D721Med (cell line): Measurements from ENCODE around the gene AGPAT3.

ENCODE experiments used
- DNase-seq: peaks from one replicate; pipeline ENCODE4 v3.0.0; 2011; ENCODE audit warnings: low spot score; ENCODE audit not compliant: insufficient read length
- FAIRE-seq: peaks from 2 replicates; lab custom pipeline; 2011; peaks lifted over from hg19 to GRCh38; lab: Jason Lieb, UNC
- TF ChIP-seq, protein P1 (sequence below): IDR thresholded peaks from 2 replicates; pipeline ENCODE4 v1.5.1; 2012; ENCODE audit warnings: mild to moderate bottlenecking, control low read depth; ENCODE audit not compliant: insufficient read depth; ENCODE audit errors: missing control alignments

AGPAT3 gene

DNA sequence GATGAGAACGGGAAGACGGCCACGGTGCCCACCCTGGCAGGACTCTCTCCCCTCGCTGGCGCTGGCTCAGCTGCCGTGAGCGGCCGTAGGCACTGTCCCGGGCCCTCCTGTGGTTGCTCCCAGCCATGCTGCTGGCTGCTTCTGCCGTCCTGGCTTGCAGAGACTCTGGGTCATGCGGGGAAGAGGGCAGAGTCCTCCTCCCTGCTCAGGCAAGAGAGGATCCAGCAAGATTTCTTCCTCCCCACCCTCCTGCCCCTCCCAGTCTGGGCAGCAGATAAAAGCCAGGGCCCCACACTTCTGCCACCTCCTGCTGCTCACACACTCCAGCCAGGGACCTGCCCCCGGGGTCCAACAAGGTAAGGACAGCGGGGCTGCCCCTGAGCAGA lies 60.1 kb downstream of the AGPAT3 start:
- TF ChIP-seq, protein P1, sequence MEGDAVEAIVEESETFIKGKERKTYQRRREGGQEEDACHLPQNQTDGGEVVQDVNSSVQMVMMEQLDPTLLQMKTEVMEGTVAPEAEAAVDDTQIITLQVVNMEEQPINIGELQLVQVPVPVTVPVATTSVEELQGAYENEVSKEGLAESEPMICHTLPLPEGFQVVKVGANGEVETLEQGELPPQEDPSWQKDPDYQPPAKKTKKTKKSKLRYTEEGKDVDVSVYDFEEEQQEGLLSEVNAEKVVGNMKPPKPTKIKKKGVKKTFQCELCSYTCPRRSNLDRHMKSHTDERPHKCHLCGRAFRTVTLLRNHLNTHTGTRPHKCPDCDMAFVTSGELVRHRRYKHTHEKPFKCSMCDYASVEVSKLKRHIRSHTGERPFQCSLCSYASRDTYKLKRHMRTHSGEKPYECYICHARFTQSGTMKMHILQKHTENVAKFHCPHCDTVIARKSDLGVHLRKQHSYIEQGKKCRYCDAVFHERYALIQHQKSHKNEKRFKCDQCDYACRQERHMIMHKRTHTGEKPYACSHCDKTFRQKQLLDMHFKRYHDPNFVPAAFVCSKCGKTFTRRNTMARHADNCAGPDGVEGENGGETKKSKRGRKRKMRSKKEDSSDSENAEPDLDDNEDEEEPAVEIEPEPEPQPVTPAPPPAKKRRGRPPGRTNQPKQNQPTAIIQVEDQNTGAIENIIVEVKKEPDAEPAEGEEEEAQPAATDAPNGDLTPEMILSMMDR: no peak
- FAIRE-seq: no peak

DNA sequence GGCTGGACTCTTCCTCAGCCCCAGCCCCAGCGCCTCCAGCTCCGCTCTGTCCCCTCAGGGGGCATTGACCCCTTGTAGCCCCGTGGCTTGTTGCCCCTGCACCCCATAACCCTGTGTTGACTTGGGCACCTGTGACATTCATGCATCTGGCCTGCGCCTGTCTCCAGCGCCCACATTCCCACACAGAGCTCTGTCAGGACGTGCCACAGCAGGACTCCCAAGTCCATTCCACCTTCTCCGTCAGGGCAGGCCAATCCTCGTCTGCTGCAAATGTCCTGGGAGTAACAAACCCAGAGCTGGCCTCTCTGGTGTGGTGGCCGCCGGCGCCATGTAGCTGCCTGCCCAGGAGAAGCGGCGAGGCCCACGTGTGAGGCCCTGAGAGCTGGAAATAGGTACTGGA lies 60.6 kb downstream of the AGPAT3 start:
- TF ChIP-seq, protein P1: no peak
- no peak for FAIRE-seq
- DNase-seq: no peak

More for the DNA sequence above, 60.1 kb downstream of the AGPAT3 start:
- DNase-seq: no peak

DNA sequence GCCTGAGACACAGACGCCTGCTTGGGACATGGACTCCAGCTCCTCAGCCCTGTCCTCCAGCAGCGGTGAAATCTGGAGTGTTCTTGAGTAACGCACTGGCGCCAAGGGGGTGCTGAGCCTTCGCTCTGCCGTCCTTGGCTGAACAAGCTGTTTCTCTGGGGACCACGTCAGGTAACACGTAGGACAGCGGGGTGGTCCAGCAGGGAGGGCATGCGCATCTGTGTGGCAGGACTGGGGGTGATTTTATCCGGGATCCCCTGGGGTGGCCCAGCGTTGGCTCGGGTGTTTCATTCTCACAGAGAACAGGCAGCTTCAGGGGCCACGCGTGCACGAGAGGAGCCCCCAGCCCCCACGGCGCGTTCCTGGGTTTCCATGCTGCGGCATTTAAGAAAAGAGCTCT lies 61.2 kb downstream of the AGPAT3 start:
- no peak for DNase-seq
- no peak for FAIRE-seq
- TF ChIP-seq, protein P1: no peak

DNA sequence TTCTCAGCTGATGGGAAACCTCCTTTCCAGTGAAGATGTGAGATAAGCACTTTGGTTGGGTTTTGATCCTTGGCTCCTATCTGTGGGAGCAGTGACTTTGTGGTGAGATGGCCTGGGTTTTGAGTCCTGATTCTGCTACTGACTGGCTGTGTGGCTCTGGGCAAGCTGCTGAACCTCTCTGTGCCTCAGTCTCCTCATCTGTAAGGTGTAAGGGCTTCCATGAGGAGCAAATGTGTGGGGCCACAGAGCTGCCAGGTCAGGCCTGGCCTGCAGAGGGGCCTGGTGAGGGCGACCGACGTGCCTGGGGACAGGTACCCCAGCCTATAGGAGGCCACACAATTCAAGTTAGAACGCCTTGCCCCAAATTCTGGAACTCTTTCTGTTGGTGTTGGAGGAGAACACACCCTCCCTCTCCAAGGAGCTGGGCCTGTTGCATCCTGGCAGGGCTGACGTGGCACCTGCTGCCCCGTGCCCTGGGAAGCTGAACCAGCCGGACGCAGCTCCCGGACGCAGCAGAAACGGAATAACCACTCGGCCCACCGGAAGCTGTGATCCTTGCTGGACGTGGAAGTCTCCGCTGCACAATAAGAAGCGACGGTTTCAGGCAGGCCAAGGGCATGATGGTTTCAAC lies 62.7 kb downstream of the AGPAT3 start:
- DNase-seq (no peak), FAIRE-seq (no peak)
- TF ChIP-seq, protein P1: no peak

DNA sequence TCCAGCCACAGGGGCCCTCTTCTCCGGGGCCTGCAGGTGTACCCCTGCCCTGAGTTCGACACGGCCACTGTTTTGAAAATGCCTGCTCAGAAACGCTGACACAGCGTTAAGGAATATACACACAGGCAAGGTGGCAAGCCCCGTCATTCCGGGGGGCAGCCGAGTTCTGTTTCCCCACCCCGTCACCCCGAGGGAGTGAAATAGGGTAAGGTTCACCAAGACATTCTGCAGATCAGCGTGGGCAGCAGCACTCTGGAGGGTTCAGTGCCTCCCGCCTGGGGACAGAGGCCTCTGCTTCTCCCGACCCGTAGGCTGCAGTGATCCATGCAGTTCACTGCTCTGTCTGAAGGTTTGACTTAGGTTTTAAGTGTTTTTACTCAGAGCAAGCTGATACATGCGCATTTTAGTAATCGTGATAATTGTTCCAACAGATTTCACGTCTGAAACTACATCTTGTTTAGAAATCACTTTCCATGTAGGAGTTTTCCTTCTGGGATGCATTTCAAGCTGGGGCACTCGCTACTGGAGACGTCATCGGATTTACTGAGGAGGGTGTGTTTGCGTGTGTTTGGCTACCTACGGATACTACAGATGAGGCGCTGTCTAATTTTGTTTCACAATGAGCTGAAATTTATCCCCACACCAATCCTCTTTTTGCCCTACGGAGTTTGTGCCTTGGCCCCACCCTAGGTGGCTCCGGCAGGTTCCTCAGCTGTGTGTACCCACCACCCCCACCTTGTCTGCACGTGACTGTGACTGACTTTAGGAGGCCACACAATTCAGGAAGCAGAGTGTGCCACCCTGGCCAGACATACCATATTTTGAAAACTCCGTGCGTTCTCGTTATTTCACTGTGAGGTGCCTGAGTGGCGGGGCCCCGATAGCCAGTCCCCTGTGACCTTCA lies 63.5 kb downstream of the AGPAT3 start:
- no peak for DNase-seq
- TF ChIP-seq, protein P1: no peak
- FAIRE-seq: no peak

DNA sequence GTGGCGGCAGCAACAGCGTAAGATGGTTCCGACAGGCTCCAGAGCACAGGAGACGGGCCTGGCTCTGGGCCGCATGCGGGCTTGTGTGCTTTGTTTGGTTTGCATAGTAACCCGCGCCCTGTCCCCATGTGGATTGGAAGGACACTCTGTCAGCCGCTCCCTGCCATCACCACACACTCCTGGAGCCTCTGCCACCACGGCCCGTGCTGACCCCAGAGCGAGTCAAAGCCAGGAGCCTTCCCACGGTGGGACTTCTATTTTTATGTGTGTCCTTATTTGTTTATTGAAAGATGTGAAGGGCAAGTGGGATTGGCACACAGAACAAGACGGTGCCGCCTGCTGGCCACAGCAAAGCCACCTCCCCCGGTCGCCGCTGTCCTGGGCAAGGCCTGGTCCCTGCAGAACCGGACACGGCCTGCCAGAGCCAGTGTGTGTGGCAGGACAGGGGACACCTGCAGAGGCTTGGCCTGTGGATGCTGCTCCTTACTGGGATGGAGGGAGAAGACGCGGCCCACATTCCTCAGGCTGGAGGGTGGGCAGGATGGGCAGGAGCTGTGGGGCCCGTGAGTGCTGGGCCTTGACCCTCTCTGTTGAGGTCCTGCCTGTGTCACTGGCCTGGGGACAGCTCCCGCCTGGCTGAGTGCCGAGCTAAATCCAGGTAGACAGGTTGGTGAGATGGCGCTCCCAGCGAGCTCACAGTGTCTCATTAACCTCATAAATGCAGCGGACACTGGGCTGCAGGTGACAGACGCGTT lies 64.4 kb downstream of the AGPAT3 start:
- DNase-seq (no peak), FAIRE-seq (no peak)
- TF ChIP-seq, protein P1: no peak
